HCT116 (cell line): ENCODE measurements around the gene RBMS1.

Experiments used
- ZNF274 ChIP-seq: fragments of 200-500 bp; sonication (Bioruptor generic); IDR thresholded peaks from 2 replicates; pipeline ENCODE4 v1.6.1; 2014; ENCODE audit warnings: mild to moderate bottlenecking, low read depth, low read length, inconsistent platforms
- TF ChIP-seq, protein P1 (sequence below), 3 experiments: fragments of 200-600 bp in 1 of 3; sonication (generic) in 1 of 3; IDR thresholded peaks in 2 of 3; conservative IDR thresholded peaks in 1 of 3; 2 replicates each; pipeline ENCODE4 v1.5.1; 2012 to 2017; ENCODE audit warnings: low read depth in 2 of 3, low read length in 2 of 3, antibody characterized with exemption in 1 of 3, borderline replicate concordance in 1 of 3, control low read depth in 1 of 3, mild to moderate bottlenecking in 1 of 3, mixed read lengths in 1 of 3, mixed run types in 1 of 3, moderate library complexity in 1 of 3; ENCODE audit not compliant: insufficient read depth in 1 of 3

DNA sequence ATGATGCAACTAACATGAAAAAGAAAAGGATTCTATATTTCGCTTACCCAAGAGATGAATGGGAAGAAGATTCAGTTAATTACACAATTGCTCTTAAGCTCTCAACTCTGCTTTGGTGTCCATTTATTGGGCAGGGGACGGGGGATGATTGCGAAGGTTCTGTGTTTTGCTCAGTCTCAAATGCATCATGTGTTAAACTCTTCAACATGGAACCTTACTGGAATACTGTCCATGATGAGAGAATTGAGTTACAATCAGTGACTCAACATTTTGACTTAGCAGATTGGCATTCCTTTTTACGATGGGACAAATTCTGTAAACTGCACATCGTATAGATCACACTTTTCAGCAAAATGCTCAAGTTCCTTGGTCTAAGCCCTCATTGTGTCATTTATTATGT, 135.6 kb downstream of the RBMS1 start:
- TF ChIP-seq ZNF274 = no peak
- TF ChIP-seq, protein P1, sequence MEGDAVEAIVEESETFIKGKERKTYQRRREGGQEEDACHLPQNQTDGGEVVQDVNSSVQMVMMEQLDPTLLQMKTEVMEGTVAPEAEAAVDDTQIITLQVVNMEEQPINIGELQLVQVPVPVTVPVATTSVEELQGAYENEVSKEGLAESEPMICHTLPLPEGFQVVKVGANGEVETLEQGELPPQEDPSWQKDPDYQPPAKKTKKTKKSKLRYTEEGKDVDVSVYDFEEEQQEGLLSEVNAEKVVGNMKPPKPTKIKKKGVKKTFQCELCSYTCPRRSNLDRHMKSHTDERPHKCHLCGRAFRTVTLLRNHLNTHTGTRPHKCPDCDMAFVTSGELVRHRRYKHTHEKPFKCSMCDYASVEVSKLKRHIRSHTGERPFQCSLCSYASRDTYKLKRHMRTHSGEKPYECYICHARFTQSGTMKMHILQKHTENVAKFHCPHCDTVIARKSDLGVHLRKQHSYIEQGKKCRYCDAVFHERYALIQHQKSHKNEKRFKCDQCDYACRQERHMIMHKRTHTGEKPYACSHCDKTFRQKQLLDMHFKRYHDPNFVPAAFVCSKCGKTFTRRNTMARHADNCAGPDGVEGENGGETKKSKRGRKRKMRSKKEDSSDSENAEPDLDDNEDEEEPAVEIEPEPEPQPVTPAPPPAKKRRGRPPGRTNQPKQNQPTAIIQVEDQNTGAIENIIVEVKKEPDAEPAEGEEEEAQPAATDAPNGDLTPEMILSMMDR (IDR thresholded peaks at IDR 0.05 in 2 of 3, conservative IDR thresholded peaks at IDR 0.05 in 1 of 3; ENCODE audit: borderline replicate concordance in 1 of 3, insufficient read depth in 1 of 3, low read depth in 2 of 3, low read length in 2 of 3) = no peak
